LHCN-M2 (cell line): ENCODE results near the gene ABHD14A. TPM values are rescaled to one million over a fixed set of nuclear protein-coding genes. Genes with fewer than 3 reads are reported as not detected.

Source experiments
- DNase-seq: peaks from one replicate; pipeline ENCODE4 v3.0.0-alpha.2; 2012; ENCODE audit warnings: low read depth
- total RNA-seq: library from RNA; depleted of rRNA; stranded (reverse); fragments of >200 nt; gene quantifications from 2 replicates; pipeline ENCODE4 v1.2.3, GENCODE V29; 2014

Gene ABHD14A
- total RNA-seq, 1 experiment from 2014 or later, result 23.1 TPM

DNA sequence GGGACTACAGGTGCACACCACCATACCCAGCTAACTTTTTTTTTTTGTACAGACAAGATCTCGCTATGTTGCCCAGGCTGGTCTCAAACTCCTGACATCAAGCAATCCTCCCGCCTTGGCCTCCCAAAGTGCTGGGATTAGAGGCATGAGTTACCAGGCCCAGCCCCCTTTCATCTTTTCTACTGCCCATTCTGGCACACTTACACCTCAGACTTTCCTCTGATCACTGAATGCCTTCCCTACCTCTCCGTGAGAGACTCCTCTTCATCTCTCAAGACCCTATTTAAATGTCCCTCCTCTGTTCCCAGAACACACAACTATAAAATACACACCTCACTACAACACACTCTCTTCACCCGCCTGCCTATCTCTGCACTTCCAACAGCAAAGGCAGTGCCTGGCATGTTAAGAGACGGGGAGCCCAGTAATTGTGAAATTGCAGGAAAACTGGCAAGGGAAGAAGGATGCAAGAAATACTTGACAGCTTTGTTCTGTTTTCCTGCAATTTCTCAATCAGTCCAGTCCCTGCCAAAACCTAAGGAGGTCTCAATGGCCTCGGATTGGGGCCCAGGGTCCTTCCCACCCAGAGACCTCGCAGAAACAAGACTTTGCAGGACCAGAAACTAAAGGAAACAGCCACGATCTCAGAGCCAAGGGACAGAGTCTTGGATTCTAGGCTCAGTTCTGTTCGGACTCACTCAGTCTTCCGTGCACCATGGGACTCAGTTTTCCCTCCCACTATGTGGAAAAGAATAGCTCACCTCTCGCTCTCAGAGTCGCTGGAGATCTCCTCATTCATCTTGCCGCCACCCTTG, 34.0 kb upstream of the ABHD14A start:
- DNase-seq, result no peak

DNA sequence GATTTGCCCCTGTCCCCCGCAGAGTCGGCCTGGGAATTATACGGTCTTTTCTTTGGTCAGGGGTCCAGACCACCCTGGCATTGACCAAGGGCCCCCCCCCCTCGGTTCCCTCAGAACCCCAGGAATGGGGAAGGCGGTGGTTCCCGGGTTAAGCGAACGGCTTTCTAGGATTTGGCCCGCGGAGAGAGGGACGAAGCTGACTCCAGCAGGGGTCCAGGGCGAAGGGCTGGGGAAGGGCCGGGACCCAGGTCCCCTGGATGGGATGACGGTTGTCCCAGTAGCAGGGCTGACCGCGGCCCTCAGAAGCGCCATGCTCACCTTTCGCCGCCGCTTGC, 33.4 kb upstream of the ABHD14A start:
- no peak for DNase-seq

DNA sequence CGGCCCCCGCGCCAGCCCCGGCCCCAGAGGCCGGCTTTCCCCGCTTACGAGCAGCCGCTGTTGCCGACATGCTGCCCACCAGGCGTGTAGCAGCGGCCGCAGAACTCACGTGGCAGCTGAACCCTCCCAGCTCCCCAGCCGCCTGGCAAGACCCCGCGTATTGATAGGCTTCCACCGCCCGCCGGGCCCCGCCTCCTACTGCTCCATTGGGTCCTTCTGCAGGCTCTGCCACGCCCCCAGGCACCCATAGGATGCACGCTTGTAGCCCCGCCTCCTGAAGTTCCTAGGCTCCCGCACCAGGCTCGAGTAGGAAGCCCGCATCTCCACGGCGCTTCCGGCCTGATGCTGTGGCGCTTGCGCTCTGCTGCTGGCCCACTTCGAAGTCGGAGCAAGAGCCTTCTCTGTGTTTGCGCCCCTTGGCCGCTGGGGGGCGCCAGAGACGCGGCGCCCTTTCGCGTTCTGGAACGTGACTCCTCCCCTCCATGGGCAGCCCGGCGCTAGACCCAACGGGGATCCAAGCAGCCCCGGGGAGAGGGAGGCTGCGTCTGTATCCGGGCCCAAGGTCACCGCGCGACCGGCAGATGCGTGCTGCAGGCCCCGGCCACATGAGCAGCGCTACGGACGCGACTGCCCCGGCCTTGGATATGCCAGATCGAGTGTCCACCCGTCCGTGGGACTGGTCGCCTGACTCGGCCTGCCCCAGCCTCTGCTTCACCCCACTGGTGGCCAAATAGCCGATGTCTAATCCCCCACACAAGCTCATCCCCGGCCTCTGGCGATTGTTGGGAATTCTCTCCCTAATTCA, 32.9 kb upstream of the ABHD14A start, which contains the start of the genes PARP3 and RRP9:
Gene PARP3, plus strand, starts transcription at position 566 of the 805 bp plus-strand sequence. CDS start 993 bp downstream, outside the sequence.
Gene RRP9, minus strand, starts transcription at position 107 of the 805 bp plus-strand sequence. Its CDS starts 37 bp downstream, at position 70.
- DNase-seq, result peak; percentile 99

DNA sequence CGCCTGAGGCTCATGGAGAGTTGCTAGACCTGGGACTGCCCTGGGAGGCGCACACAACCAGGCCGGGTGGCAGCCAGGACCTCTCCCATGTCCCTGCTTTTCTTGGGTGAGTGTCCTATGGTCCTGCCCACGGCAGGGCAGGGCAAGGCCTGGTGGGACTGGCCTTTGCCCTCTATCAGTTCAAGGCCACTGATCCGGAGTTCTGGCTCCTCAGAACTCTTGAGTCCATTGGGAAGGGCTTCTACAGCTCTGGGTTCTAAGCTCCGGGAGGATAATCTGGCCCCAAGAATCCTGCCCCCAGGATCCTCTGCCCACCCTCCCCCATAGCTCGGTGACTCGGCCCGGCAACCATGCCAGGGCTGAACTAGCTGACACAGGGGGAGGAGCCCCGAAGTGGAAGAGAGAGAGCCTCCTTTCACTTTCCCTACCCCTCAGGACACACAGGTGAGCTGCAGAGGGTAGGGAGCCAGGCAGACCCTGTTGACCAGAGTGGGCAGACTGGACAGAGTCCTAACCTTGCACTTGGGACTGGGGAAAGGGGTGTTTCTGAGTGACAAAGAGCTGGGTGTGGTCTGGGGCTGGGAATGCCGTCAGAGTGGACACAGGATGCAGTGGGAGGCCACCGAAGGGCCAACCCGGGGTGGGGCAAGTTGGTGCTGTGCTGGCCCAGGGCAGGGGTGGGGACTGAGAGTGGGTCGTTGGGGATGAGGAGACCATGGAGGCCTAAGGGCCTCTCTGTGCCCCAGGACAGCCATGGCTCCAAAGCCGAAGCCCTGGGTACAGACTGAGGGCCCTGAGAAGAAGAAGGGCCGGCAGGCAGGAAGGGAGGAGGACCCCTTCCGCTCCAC, 32.0 kb upstream of the ABHD14A start:
- DNase-seq, result peak; percentile 65

DNA sequence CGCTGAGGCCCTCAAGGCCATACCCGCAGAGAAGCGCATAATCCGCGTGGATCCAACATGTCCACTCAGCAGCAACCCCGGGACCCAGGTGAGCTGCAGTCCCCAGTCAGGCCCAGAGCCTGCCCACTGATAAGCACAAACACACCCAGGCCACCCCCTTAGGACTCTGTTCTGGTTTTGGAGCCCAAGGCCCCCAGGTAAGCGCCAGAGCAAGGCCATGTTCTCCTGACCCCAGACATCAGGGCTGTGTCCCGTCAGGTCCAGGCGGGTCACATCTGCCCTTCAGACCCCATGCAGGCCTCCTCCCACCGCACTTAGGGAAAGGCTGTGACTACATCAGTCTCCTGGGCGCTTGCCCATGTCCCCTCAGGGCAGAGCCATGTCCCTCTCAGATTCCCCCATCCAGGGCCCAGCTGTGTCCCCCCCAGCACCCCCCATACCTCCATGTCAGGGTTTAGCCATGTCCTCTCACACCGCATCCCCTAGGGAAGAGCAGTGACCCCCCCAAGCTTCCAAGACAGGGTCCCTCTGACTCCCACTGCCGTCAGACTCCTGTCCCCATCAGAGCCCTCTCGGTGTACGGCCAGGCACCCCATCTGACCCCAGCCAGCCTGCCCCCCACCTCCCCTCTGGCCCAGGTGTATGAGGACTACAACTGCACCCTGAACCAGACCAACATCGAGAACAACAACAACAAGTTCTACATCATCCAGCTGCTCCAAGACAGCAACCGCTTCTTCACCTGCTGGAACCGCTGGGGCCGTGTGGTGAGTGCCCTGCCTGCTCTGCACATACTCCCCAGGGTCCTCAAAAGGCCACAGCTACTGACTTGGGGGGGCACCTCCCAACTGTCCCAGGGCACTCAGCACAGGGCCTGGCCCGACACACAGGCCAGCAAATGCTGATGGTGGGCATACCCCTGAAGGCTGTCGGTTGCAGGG, 31.1 kb upstream of the ABHD14A start:
- no peak for DNase-seq

- no peak for DNase-seq
Measured at GRCh38 chr3:51944451-51945021, 30.3 kb upstream of the ABHD14A start.

DNA sequence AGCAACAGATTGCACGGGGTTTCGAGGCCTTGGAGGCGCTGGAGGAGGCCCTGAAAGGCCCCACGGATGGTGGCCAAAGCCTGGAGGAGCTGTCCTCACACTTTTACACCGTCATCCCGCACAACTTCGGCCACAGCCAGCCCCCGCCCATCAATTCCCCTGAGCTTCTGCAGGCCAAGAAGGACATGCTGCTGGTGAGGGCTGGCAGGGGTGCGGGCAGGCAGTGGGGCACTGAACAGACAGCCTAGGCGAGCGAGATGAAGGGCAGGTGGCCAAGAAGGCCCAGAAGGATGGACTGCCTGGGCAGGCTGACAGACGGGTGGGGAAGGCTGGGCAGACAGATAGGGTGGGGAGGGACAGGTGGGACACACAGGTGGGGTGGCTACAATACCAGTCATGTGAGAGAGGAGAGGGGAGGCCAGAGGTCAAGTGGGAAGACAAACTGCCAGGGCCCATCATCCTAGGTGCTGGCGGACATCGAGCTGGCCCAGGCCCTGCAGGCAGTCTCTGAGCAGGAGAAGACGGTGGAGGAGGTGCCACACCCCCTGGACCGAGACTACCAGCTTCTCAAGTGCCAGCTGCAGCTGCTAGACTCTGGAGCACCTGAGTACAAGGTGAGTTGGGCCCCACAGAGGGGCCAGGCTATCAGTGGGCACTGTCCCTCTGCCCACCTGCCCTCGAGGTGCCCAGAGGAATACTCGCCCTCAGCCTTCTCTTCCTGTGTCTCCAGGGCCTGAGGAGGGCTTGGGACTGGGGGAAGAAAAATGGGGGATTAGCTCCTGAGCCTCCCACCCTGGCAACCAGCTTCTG, 29.6 kb upstream of the ABHD14A start:
- no peak for DNase-seq

- no peak for DNase-seq
Measured at GRCh38 chr3:51945926-51946705, 28.7 kb upstream of the ABHD14A start.

GRCh38 chr3:51946796-51947195, 28.1 kb upstream of the ABHD14A start:
- no peak for DNase-seq

- no peak for DNase-seq
Measured at GRCh38 chr3:51947215-51947900, 27.5 kb upstream of the ABHD14A start.

DNA sequence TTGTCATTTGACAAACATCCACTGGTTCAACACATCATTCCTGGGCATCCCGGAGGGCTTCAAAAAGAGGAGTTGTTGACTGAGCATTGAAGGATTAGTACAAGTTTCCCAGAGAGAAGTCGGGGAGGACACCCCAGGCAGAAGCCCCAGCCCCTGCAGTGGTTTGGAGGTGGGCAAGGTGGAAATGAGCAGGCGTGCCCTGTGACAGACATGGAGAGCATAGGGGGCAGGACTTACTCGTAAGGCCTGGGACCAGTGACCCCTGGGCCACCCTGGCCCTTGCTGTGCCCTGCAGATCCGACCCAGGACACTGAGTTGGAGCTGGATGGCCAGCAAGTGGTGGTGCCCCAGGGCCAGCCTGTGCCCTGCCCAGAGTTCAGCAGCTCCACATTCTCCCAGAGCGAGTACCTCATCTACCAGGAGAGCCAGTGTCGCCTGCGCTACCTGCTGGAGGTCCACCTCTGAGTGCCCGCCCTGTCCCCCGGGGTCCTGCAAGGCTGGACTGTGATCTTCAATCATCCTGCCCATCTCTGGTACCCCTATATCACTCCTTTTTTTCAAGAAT, 26.8 kb upstream of the ABHD14A start:
- DNase-seq, result no peak

DNA sequence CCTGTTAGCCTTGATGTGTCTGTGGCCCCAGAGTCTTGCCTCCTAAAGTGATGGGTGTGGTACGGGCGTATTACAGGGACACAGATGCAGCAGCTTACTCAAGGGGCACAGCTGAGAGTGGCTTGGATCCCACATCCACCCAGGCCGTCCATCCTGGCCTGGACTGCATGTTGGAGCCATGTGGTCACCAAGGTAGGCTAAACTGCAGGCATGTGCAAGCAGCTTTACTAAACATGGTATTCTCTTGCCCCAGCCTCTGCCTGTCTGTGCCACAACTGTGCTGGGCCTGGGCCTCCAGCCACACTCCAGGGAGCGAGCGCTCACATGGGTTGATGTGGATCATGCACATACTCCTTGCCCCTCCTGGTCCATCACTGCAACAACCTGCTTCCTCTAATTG, 25.7 kb upstream of the ABHD14A start:
- DNase-seq, result no peak

- no peak for DNase-seq
Measured at GRCh38 chr3:51950899-51951298, 24.0 kb upstream of the ABHD14A start.

GRCh38 chr3:51953445-51953844, 21.4 kb upstream of the ABHD14A start:
- peak; percentile 81 for DNase-seq

DNA sequence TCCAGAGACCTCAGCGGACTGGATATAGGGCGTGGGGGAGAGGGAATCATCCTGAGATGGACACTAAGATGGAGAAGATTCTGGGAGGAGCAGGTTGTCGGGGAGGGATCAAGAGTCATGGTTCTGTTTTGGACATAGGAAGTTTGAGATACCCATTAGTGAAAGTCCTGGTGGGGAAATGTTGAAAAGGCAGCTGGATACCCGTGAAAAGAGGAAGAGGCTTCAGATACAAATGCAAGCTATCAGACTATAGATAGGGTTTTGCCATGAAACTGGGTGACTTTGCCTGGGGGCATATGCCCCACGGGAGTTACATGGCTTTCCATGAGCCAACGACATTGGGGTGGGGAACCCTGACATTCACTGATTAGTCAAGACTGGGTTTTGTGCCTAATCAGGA, 20.8 kb upstream of the ABHD14A start:
- DNase-seq, result no peak

GRCh38 chr3:51954713-51955112, 20.2 kb upstream of the ABHD14A start:
- DNase-seq, result no peak

GRCh38 chr3:51955175-51955892, 19.5 kb upstream of the ABHD14A start, which contains the start of gene GPR62:
TSS of gene GPR62 (plus strand) at chr3:51955381. CDS start at chr3:51955653, 272 bp downstream.
- peak; percentile 25 for DNase-seq
